Caco-2 (cell line): Measurements from ENCODE around the gene SCIN. TPM values are rescaled to one million over a fixed set of nuclear protein-coding genes. Genes with fewer than 3 reads are reported as not detected.
"Not testable (repeated sequence)": the region's sequence is repeated elsewhere in the genome, so short reads cannot be mapped to it uniquely, and the experiment has no call there.

Experiments
- BruUV-seq: library from RNA; stranded (reverse); fragments of 400-500 nt; replicated peaks from 2 replicates; lab custom pipeline; 2021; lab: Mats Ljungman, UMichigan
- CTCF ChIA-PET: fragments of 300-600 bp; sonication (Branson Sonifier 250); formaldehyde crosslinking; loops from one replicate; lab custom pipeline; 2022; ENCODE audit warnings: antibody characterized with exemption; lab: Charles Lee
- POLR2A ChIA-PET: fragments of 300-600 bp; sonication (Branson Sonifier 250); formaldehyde crosslinking; loops from one replicate; lab custom pipeline; 2022; ENCODE audit warnings: antibody characterized with exemption; lab: Charles Lee
- DNase-seq, 2 experiments: peaks; one replicate each; pipeline versions ENCODE4 v3.0.0 to v3.0.0-alpha.2; 2020 to 2022
- H3K27me3 ChIP-seq: replicated peaks from 2 replicates; pipeline ENCODE4 v1.6.0; 2011; ENCODE audit warnings: low read length; ENCODE audit not compliant: control insufficient read depth, insufficient read depth
- H3K36me3 ChIP-seq: 2 replicates; pipeline ENCODE4 v1.5.1; 2011; ENCODE audit warnings: low read length; ENCODE audit not compliant: control insufficient read depth, insufficient read depth
- H3K4me1 ChIP-seq: fragments of 250-450 bp; sonication (Bioruptor Pico); 2 replicates; pipeline ENCODE4 v1.5.1; 2020; ENCODE audit warnings: mild to moderate bottlenecking
- H3K4me3 ChIP-seq: 2 replicates; pipeline ENCODE4 v1.5.1; 2011; ENCODE audit warnings: low read depth, mild to moderate bottlenecking, control low read depth, low read length
- H3K9me3 ChIP-seq: fragments of 250-450 bp; sonication (Bioruptor Pico); 2 replicates; pipeline ENCODE4 v1.5.1; 2020; ENCODE audit warnings: mild to moderate bottlenecking, moderate library complexity
- H3K27ac Mint-ChIP-seq: one replicate; pipeline ENCODE4 v1.8.0; 2022; ENCODE audit warnings: mixed read lengths; ENCODE audit not compliant: unreplicated experiment
- H3K27me3 Mint-ChIP-seq: one replicate; pipeline ENCODE4 v1.8.0; 2022; ENCODE audit warnings: mixed read lengths; ENCODE audit not compliant: insufficient read depth, unreplicated experiment
- H3K36me3 Mint-ChIP-seq: one replicate; pipeline ENCODE4 v1.8.0; 2022; ENCODE audit warnings: mild to moderate bottlenecking, mixed read lengths; ENCODE audit not compliant: insufficient read depth, unreplicated experiment
- H3K4me1 Mint-ChIP-seq: one replicate; pipeline ENCODE4 v1.8.0; 2022; ENCODE audit warnings: low read depth, mixed read lengths; ENCODE audit not compliant: unreplicated experiment
- H3K4me3 Mint-ChIP-seq: one replicate; pipeline ENCODE4 v1.8.0; 2022; ENCODE audit warnings: mild to moderate bottlenecking, moderate library complexity, mixed read lengths; ENCODE audit not compliant: unreplicated experiment
- H3K9me3 Mint-ChIP-seq: one replicate; pipeline ENCODE4 v1.8.0; 2022; ENCODE audit warnings: mixed read lengths; ENCODE audit not compliant: unreplicated experiment
- CTCF ChIP-seq, 2 experiments: fragments of 200-600 bp in 1 of 2; IDR thresholded peaks; 1 replicate in 1 of 2; 2 replicates in 1 of 2; pipeline versions ENCODE4 v1.5.1 to v1.8.0; 2011 to 2022; ENCODE audit warnings: antibody characterized with exemption in 1 of 2, control low read depth in 1 of 2, inconsistent platforms in 1 of 2, low read depth in 1 of 2, low read length in 1 of 2, mild to moderate bottlenecking in 1 of 2, moderate library complexity in 1 of 2; ENCODE audit not compliant: insufficient read depth in 1 of 2, severe bottlenecking in 1 of 2, unreplicated experiment in 1 of 2
- intact Hi-C: fragments of 100-400 bp; cut with micrococcal nuclease; formaldehyde crosslinking; loops from one replicate; pipeline ENCODE4 v1.10.0; 2022; ENCODE audit not compliant: unreplicated experiment
- total RNA-seq: library from RNA; stranded (reverse); gene quantifications from 2 replicates; pipeline ENCODE4 v1.2.3, GENCODE V29; 2022

The SCIN gene
- total RNA-seq, 1 experiment from 2014 or later, result 0.39 TPM

- BruUV-seq, result no TSS peak
Measured at GRCh38 chr7:12653518-12653917, 83.0 kb downstream of the SCIN start.

GRCh38 chr7:12655161-12655560, 84.6 kb downstream of the SCIN start:
- intact Hi-C loops, result no loop called here
- no peak overlapping the region for H3K4me3 Mint-ChIP-seq
- no peak overlapping the region for H3K27ac Mint-ChIP-seq
- H3K36me3 Mint-ChIP-seq, result no peaks in the 10 kb centered on the region
- H3K9me3 Mint-ChIP-seq, result no peaks in the 10 kb centered on the region
- H3K4me1 Mint-ChIP-seq, result no peaks in the 10 kb centered on the region
- no peaks in the 10 kb centered on the region for H3K27me3 Mint-ChIP-seq
- no peak for DNase-seq
- TF ChIP-seq CTCF (IDR thresholded peaks at IDR 0.05; ENCODE audit: insufficient read depth in 1 of 2, low read depth in 1 of 2, low read length in 1 of 2, severe bottlenecking in 1 of 2, unreplicated experiment in 1 of 2), result no peak
- H3K4me1 ChIP-seq, result peaks cover under 1% of the 10 kb centered on the region; the same call in 1 of the 2 replicates
- CTCF ChIA-PET, result no interaction called here
- H3K27me3 ChIP-seq, result no peaks in the 10 kb centered on the region
- no peaks in the 10 kb centered on the region for H3K9me3 ChIP-seq
- no TSS peak for BruUV-seq
- no peaks in the 10 kb centered on the region for H3K36me3 ChIP-seq
- POLR2A ChIA-PET, result no interaction called here
- no peak overlapping the region for H3K4me3 ChIP-seq

More at GRCh38 chr7:12653518-12653917, 83.0 kb downstream of the SCIN start:
- Histone ChIP-seq H3K4me1 (peaks cover 10% of the 10 kb centered on the region), H3K4me3 (no peak overlapping the region), H3K9me3 (no peaks in the 10 kb centered on the region), H3K36me3 (no peaks in the 10 kb centered on the region), H3K27me3 (no peaks in the 10 kb centered on the region)
- Mint-ChIP-seq H3K36me3 (no peaks in the 10 kb centered on the region), H3K27ac (no peak overlapping the region), H3K9me3 (no peaks in the 10 kb centered on the region), H3K27me3 (no peaks in the 10 kb centered on the region), H3K4me1 (peaks cover 12% of the 10 kb centered on the region), H3K4me3 (no peak overlapping the region)
- intact Hi-C loops, result no loop called here
- ChIA-PET POLR2A (no interaction called here), CTCF (no interaction called here)
- no peak for DNase-seq
- TF ChIP-seq CTCF (IDR thresholded peaks at IDR 0.05; ENCODE audit: insufficient read depth in 1 of 2, low read depth in 1 of 2, low read length in 1 of 2, severe bottlenecking in 1 of 2, unreplicated experiment in 1 of 2), result no peak

GRCh38 chr7:12660423-12660822, 89.9 kb downstream of the SCIN start:
- H3K27ac Mint-ChIP-seq, result peak overlapping the region; percentile 50
- H3K36me3 Mint-ChIP-seq, POLR2A ChIA-PET, H3K4me1 ChIP-seq, H3K4me3 ChIP-seq, CTCF ChIA-PET, H3K9me3 ChIP-seq, intact Hi-C loops, H3K36me3 ChIP-seq, H3K27me3 Mint-ChIP-seq, H3K27me3 ChIP-seq, H3K4me3 Mint-ChIP-seq, H3K4me1 Mint-ChIP-seq, BruUV-seq, H3K9me3 Mint-ChIP-seq: not testable (repeated sequence)
- peak; percentile 26 to 59 for DNase-seq

GRCh38 chr7:12660986-12661385, 90.5 kb downstream of the SCIN start:
- H3K4me3 ChIP-seq, intact Hi-C loops, H3K27me3 Mint-ChIP-seq, POLR2A ChIA-PET, DNase-seq, H3K27me3 ChIP-seq, H3K4me1 ChIP-seq, CTCF ChIA-PET, H3K36me3 ChIP-seq, BruUV-seq, H3K36me3 Mint-ChIP-seq, H3K4me3 Mint-ChIP-seq, H3K4me1 Mint-ChIP-seq, H3K9me3 ChIP-seq, H3K9me3 Mint-ChIP-seq: not testable (repeated sequence)
- H3K27ac Mint-ChIP-seq, result peak overlapping the region; percentile 50
